Mesenchymal stem cell (in vitro differentiated cells and primary cell): Measurements from ENCODE around the gene FXYD2.

ENCODE experiments used
- DNase-seq: peaks from one replicate; pipeline ENCODE4 v3.0.0-alpha.2; 2013
- H2AFZ ChIP-seq: one replicate; pipeline ENCODE4 v1.6.1; 2013; ENCODE audit warnings: low read depth, mild to moderate bottlenecking, control low read depth, inconsistent platforms, low read length, moderate library complexity
- H2AK5ac ChIP-seq: 2 replicates; pipeline ENCODE4 v1.6.1; 2013; ENCODE audit warnings: low read length, moderate library complexity, mild to moderate bottlenecking, inconsistent platforms; ENCODE audit not compliant: severe bottlenecking
- H2BK120ac ChIP-seq: one replicate; pipeline ENCODE4 v1.6.1; 2013; ENCODE audit warnings: low read depth, mild to moderate bottlenecking, inconsistent platforms, low read length, moderate library complexity
- H2BK12ac ChIP-seq, 2 experiments: one replicate each; pipeline ENCODE4 v1.6.1; 2013; ENCODE audit warnings: inconsistent platforms in 2 of 2, low read length in 2 of 2, mild to moderate bottlenecking in 2 of 2, moderate library complexity in 2 of 2, control low read depth in 1 of 2
- H2BK15ac ChIP-seq: one replicate; pipeline ENCODE4 v1.6.1; 2013; ENCODE audit warnings: mild to moderate bottlenecking, low read depth, inconsistent platforms; ENCODE audit not compliant: poor library complexity, severe bottlenecking
- H2BK5ac ChIP-seq: 2 replicates; pipeline ENCODE4 v1.6.1; 2013; ENCODE audit warnings: low read depth, mild to moderate bottlenecking, low read length, control low read depth, inconsistent platforms; ENCODE audit not compliant: poor library complexity, severe bottlenecking
- H3K14ac ChIP-seq, 2 experiments: one replicate each; pipeline ENCODE4 v1.6.1; 2013; ENCODE audit warnings: inconsistent platforms in 2 of 2, low read length in 2 of 2, control low read depth in 1 of 2, mild to moderate bottlenecking in 1 of 2, moderate library complexity in 1 of 2
- H3K18ac ChIP-seq, 2 experiments: one replicate each; pipeline ENCODE4 v1.6.1; 2013; ENCODE audit warnings: inconsistent platforms in 2 of 2, low read length in 2 of 2, control low read depth in 1 of 2, low read depth in 1 of 2, mild to moderate bottlenecking in 1 of 2
- H3K23ac ChIP-seq, 2 experiments: one replicate each; pipeline ENCODE4 v1.6.1; 2013; ENCODE audit warnings: inconsistent platforms in 2 of 2, low read length in 2 of 2, mild to moderate bottlenecking in 2 of 2, moderate library complexity in 2 of 2, control low read depth in 1 of 2
- H3K27ac ChIP-seq: 2 replicates; pipeline ENCODE4 v1.5.1; 2013; ENCODE audit warnings: mild to moderate bottlenecking, moderate library complexity, low read length, control low read depth, inconsistent platforms; ENCODE audit not compliant: poor library complexity, severe bottlenecking
- H3K27me3 ChIP-seq, 2 experiments: 2 replicates each; pipeline versions ENCODE4 v1.6.1 to v1.7.0; 2013; ENCODE audit warnings: low read length in 2 of 2, mild to moderate bottlenecking in 2 of 2, moderate library complexity in 2 of 2, control low read depth in 1 of 2, inconsistent platforms in 1 of 2; ENCODE audit not compliant: control insufficient read depth in 1 of 2, insufficient read depth in 1 of 2
- H3K36me3 ChIP-seq, 2 experiments: 2 replicates each; pipeline versions ENCODE4 v1.6.1 to v1.7.0; 2013; ENCODE audit warnings: low read length in 2 of 2, control low read depth in 1 of 2, inconsistent platforms in 1 of 2, low read depth in 1 of 2, mild to moderate bottlenecking in 1 of 2; ENCODE audit not compliant: insufficient read depth in 2 of 2, control insufficient read depth in 1 of 2
- H3K4ac ChIP-seq, 2 experiments: one replicate each; pipeline ENCODE4 v1.6.1; 2013; ENCODE audit warnings: inconsistent platforms in 2 of 2, low read length in 2 of 2, mild to moderate bottlenecking in 2 of 2, moderate library complexity in 2 of 2, control low read depth in 1 of 2, low read depth in 1 of 2
- H3K4me1 ChIP-seq: 2 replicates; pipeline ENCODE4 v1.6.1; 2013; ENCODE audit warnings: low read depth, low read length, control low read depth; ENCODE audit not compliant: control insufficient read depth, insufficient read depth
- H3K4me2 ChIP-seq: 2 replicates; pipeline ENCODE4 v1.6.1; 2013; ENCODE audit warnings: low read length, mild to moderate bottlenecking, inconsistent platforms; ENCODE audit not compliant: poor library complexity, severe bottlenecking
- H3K4me3 ChIP-seq, 2 experiments: 2 replicates each; pipeline versions ENCODE4 v1.5.1 to v1.7.0; 2013; ENCODE audit warnings: low read length in 2 of 2, mild to moderate bottlenecking in 2 of 2, control low read depth in 1 of 2, low read depth in 1 of 2; ENCODE audit not compliant: insufficient read depth in 1 of 2
- H3K79me1 ChIP-seq: replicated peaks from 2 replicates; pipeline ENCODE4 v1.6.1; 2013; ENCODE audit warnings: mild to moderate bottlenecking, control low read depth, low read length, inconsistent platforms; ENCODE audit not compliant: poor library complexity, severe bottlenecking
- H3K9ac ChIP-seq: 2 replicates; pipeline ENCODE4 v1.7.0; 2013; ENCODE audit warnings: mild to moderate bottlenecking, low read length, moderate library complexity
- H3K9me3 ChIP-seq: 2 replicates; pipeline ENCODE4 v1.7.0; 2013; ENCODE audit warnings: mild to moderate bottlenecking, low read length; ENCODE audit not compliant: control insufficient read depth
- H4K8ac ChIP-seq: one replicate; pipeline ENCODE4 v1.6.1; 2013; ENCODE audit warnings: inconsistent platforms, mild to moderate bottlenecking, low read length, moderate library complexity
- H4K91ac ChIP-seq: one replicate; pipeline ENCODE4 v1.6.1; 2013; ENCODE audit warnings: mild to moderate bottlenecking, low read length, inconsistent platforms
- WGBS: methylation state at CpG from one replicate; pipeline ENCODE4 v1.1.7; 2013; ENCODE audit warnings: mixed read lengths; 5-methylcytosine and 5-hydroxymethylcytosine counted together

FXYD2 gene

DNA sequence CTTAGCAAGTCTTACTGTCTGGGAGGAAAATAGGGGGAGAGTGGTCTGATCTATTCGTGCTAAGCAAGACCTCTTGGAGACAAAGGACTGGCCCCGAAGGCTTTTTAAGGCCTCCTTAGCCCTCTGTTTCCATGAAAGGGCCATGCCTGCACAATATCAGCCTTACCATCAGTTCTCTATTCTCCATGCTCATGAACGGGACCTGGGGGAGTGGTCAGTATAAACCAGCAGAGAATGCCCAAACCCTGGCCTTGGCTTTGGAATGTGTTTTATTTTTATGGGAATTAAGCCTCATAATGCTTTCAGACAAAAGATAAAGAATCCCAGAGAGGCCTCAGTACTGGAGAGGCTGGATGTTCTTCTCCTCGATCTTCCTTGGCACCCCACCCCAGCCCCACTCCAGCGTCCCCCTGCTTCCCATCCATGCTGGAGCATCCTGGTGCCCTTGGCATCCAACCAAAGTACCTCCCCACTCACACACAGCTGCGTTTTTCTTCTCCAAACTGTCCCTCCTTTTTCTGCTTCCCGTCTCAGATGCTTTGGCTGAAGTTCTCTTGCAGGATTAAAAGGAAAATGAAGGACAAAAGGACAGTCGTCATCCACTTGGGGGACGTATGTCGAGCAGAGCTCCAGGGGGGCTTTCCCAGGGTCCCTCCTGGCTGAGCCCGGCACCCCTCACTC lies 33.3 kb upstream of the FXYD2 start:
- no peak overlapping the region for H3K4ac ChIP-seq
- H3K14ac ChIP-seq: no peak overlapping the region
- H3K27me3 ChIP-seq: peaks cover 0 to 19% of the 10 kb centered on the region in 2 experiments
- no peak overlapping the region for H2BK12ac ChIP-seq
- no peak overlapping the region for H2BK5ac ChIP-seq
- WGBS: 92% methylated on average over 10 of the region's 11 CpGs
- no peak overlapping the region for H2AFZ ChIP-seq
- peaks cover under 1% of the 10 kb centered on the region for H3K9me3 ChIP-seq
- H3K4me1 ChIP-seq: peaks cover 18% of the 10 kb centered on the region
- H3K79me1 ChIP-seq: peaks cover 38% of the 10 kb centered on the region
- H3K36me3 ChIP-seq: peaks cover 0 to 24% of the 10 kb centered on the region in 2 experiments
- H3K23ac ChIP-seq: no peak overlapping the region
- H3K9ac ChIP-seq: no peak overlapping the region
- H3K27ac ChIP-seq: no peak overlapping the region
- no peak overlapping the region for H3K4me3 ChIP-seq
- no peak overlapping the region for H2BK120ac ChIP-seq
- H3K18ac ChIP-seq: no peak overlapping the region
- H4K91ac ChIP-seq: no peak overlapping the region
- H4K8ac ChIP-seq: no peak overlapping the region
- no peak overlapping the region for H2BK15ac ChIP-seq
- H3K4me2 ChIP-seq: no peak overlapping the region
- H2AK5ac ChIP-seq: no peak overlapping the region
- DNase-seq: no peak

DNA sequence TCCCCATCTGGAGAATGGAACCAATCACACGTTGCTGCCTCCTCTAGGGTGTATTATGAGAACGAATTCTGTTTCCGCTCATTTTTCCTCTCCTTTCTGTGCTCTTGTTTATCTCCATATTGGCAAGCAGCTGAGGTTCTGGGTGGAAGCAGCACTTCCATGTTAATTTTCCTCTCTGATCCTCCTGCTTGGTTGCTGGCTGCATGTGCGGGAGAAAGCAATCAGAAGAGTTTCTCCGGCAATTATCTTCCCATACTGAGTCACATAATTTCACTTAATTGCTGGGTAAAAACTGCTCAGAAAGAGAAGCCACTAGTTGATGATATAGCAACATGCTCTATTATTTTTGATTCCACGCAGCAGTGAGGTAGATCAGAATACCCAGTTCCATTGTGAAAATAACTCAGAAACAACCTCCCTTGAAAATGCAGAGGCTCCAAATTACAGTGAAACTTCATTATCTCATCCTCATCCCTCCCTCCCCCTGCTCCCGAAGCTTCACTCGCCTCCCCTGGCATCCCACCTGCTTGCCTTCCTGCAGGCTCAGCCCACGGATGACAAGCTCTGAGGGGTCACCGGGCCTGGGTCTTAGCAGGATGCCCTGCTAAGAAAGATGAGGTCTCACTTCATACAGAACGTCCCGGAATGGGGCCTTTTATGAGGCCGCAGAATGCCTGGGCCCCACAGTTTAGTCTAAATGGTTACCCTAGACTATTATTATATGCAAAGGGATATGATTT lies 31.5 kb upstream of the FXYD2 start:
- H2BK15ac ChIP-seq: no peak overlapping the region
- H3K36me3 ChIP-seq: peaks cover 0 to 20% of the 10 kb centered on the region in 2 experiments
- no peak overlapping the region for H2BK120ac ChIP-seq
- no peak overlapping the region for H3K14ac ChIP-seq
- H3K9ac ChIP-seq: no peak overlapping the region
- WGBS: 90% methylated on average over 12 of the region's 13 CpGs
- H3K4ac ChIP-seq: no peak overlapping the region
- no peak overlapping the region for H2AK5ac ChIP-seq
- DNase-seq: no peak
- H3K18ac ChIP-seq: no peak overlapping the region
- H3K27ac ChIP-seq: no peak overlapping the region
- H3K27me3 ChIP-seq: peaks cover 0 to 15% of the 10 kb centered on the region in 2 experiments
- no peak overlapping the region for H4K8ac ChIP-seq
- H3K79me1 ChIP-seq: peaks cover 30% of the 10 kb centered on the region
- no peak overlapping the region for H2AFZ ChIP-seq
- H3K4me3 ChIP-seq: no peak overlapping the region
- peaks cover 4% of the 10 kb centered on the region for H3K4me1 ChIP-seq
- no peak overlapping the region for H2BK12ac ChIP-seq
- no peak overlapping the region for H3K4me2 ChIP-seq
- H3K9me3 ChIP-seq: peaks cover 12% of the 10 kb centered on the region
- H2BK5ac ChIP-seq: no peak overlapping the region
- H3K23ac ChIP-seq: no peak overlapping the region
- H4K91ac ChIP-seq: no peak overlapping the region

DNA sequence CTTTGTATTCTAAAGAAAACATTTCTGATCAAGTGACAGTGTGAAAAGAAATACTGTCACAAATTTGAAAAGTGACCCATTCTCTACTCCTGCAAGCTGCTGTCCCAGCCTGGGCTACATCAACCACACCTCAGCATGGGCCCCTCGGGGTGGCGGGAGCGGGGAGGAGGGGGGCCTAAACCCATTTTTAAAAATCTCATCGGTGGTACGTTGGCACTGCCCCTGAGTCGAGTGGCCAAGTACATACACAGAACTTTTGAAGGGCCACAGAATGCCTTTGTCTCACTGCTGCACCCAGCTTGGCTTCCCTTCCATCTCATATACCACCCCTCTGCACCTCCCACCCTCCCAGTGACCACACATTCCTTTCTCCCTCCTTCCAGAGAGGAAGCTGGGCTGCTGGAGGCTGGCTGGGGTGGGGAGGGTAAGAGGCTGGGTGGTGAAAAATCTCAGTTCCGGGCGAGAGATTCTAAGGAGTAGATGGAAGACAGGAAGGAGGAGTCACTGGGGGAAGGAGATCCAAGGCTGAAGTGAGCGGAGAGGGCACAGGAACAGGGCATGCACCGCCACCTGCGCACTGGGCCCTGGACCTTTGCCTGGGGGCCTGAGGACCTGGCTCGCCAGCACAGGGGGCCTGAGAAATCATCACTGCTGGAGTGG lies 30.8 kb upstream of the FXYD2 start:
- no peak overlapping the region for H2BK120ac ChIP-seq
- no peak overlapping the region for H4K8ac ChIP-seq
- H3K9me3 ChIP-seq: peaks cover 12% of the 10 kb centered on the region
- no peak overlapping the region for H3K4me2 ChIP-seq
- no peak overlapping the region for H3K27ac ChIP-seq
- peaks cover 0 to 12% of the 10 kb centered on the region in 2 experiments for H3K27me3 ChIP-seq
- H3K4me1 ChIP-seq: peaks cover 2% of the 10 kb centered on the region
- H3K9ac ChIP-seq: no peak overlapping the region
- no peak overlapping the region for H4K91ac ChIP-seq
- H3K18ac ChIP-seq: no peak overlapping the region
- no peak overlapping the region for H2AK5ac ChIP-seq
- no peak overlapping the region for H2BK5ac ChIP-seq
- DNase-seq: no peak
- H3K79me1 ChIP-seq: peaks cover 28% of the 10 kb centered on the region
- peaks cover 0 to 20% of the 10 kb centered on the region in 2 experiments for H3K36me3 ChIP-seq
- H3K4me3 ChIP-seq: no peak overlapping the region
- H3K4ac ChIP-seq: no peak overlapping the region
- WGBS: 73% methylated on average over 11 of the region's 12 CpGs
- H2BK12ac ChIP-seq: no peak overlapping the region
- H3K14ac ChIP-seq: no peak overlapping the region
- H2AFZ ChIP-seq: no peak overlapping the region
- H2BK15ac ChIP-seq: no peak overlapping the region
- no peak overlapping the region for H3K23ac ChIP-seq

DNA sequence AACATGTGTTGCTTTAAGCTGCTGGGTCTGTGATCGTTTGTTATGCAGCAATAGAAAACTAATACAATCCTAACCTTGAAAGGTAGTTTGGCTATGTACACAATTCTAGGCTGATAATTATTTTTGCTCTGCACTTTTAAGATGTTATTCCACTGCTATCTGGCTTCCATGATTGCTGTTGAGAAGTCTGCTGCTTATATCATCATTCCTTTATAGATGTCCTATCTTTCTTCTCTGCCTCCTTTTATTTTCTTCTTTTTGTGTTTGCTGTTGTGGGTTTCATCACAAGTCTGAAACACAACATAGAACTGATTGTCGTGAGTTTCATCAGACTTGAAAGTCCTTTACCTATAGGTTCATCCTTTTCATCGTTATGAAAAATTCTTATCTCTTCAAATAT lies 27.8 kb upstream of the FXYD2 start:
- no peak overlapping the region for H3K18ac ChIP-seq
- H3K27me3 ChIP-seq: peaks cover 0 to 9% of the 10 kb centered on the region in 2 experiments
- peaks cover 12% of the 10 kb centered on the region for H3K9me3 ChIP-seq
- no peak overlapping the region for H2BK5ac ChIP-seq
- H3K14ac ChIP-seq: no peak overlapping the region
- H2AK5ac ChIP-seq: no peak overlapping the region
- H3K36me3 ChIP-seq: peaks cover 0 to 14% of the 10 kb centered on the region in 2 experiments
- no peak overlapping the region for H3K4me3 ChIP-seq
- H2AFZ ChIP-seq: no peak overlapping the region
- DNase-seq: no peak
- H2BK15ac ChIP-seq: no peak overlapping the region
- H3K79me1 ChIP-seq: peaks cover 17% of the 10 kb centered on the region
- no peak overlapping the region for H4K91ac ChIP-seq
- H3K27ac ChIP-seq: no peak overlapping the region
- no peak overlapping the region for H3K23ac ChIP-seq
- no peak overlapping the region for H3K4ac ChIP-seq
- no peak overlapping the region for H4K8ac ChIP-seq
- H3K4me2 ChIP-seq: no peak overlapping the region
- peaks cover 2% of the 10 kb centered on the region for H3K4me1 ChIP-seq
- H2BK12ac ChIP-seq: no peak overlapping the region
- no peak overlapping the region for H3K9ac ChIP-seq
- no peak overlapping the region for H2BK120ac ChIP-seq
- 95% methylated on average over 2 of the region's 3 CpGs for WGBS
